Prostate gland (tissue), 2 donors: ENCODE measurements around the gene ATP5PD. TPM values are rescaled to one million over a fixed set of nuclear protein-coding genes. Genes with fewer than 3 reads are reported as not detected.

ENCODE experiments used
- DNase-seq: peaks from one replicate; pipeline ENCODE4 v3.0.0-alpha.2; 2019; ENCODE audit warnings: low spot score
- H3K27ac ChIP-seq, 2 donors: fragments of 200-600 bp; sonication (generic); 2 replicates each; pipeline ENCODE4 v1.5.1; 2017 to 2019
- H3K27me3 ChIP-seq: fragments of 200-600 bp; sonication (generic); replicated peaks from 2 replicates; pipeline ENCODE4 v1.5.1; 2019; ENCODE audit not compliant: insufficient read depth
- H3K36me3 ChIP-seq, 2 donors: fragments of 200-600 bp; sonication (generic); 1 replicate in 1 of 2; 2 replicates in 1 of 2; pipeline versions ENCODE4 v1.5.1 to v1.8.1; 2017 to 2019
- H3K4me1 ChIP-seq: fragments of 200-600 bp; sonication (generic); replicated peaks from 2 replicates; pipeline ENCODE4 v1.5.1; 2019
- H3K4me3 ChIP-seq, 2 donors: fragments of 200-600 bp; sonication (generic); 2 replicates each; pipeline ENCODE4 v1.5.1; 2017 to 2019
- H3K9me3 ChIP-seq: fragments of 200-600 bp; sonication (generic); 2 replicates; pipeline ENCODE4 v1.5.1; 2017
- CTCF ChIP-seq, 4 experiments: fragments of 200-600 bp in 2 of 4; fragments of 450-650 bp in 2 of 4; sonication (generic) in 2 of 4; IDR thresholded peaks; 1 replicate in 3 of 4; 2 replicates in 1 of 4; pipeline ENCODE4 v1.5.1; 2016 to 2019; ENCODE audit warnings: antibody characterized with exemption in 4 of 4, mild to moderate bottlenecking in 2 of 4, moderate library complexity in 2 of 4
- POLR2A ChIP-seq: fragments of 450-650 bp; IDR thresholded peaks from one replicate; pipeline ENCODE4 v1.6.1; 2016; ENCODE audit warnings: antibody characterized with exemption, mild to moderate bottlenecking
- POLR2AphosphoS5 ChIP-seq: sonication (generic); formaldehyde crosslinking; IDR thresholded peaks from one replicate; pipeline ENCODE4 v1.6.1; 2017; ENCODE audit warnings: antibody characterized with exemption
- WGBS: methylation state at CpG from one replicate; pipeline ENCODE4 v1.1.5; 2018; 5-methylcytosine and 5-hydroxymethylcytosine counted together
- intact Hi-C: fragments of 100-400 bp; cut with DNase I; formaldehyde crosslinking; loops from one replicate; pipeline ENCODE4 v1.14.2; 2022
- total RNA-seq, 2 donors: library from RNA; depleted of rRNA; stranded (reverse); fragments of >200 nt; gene quantifications; one replicate each; pipeline ENCODE4 v1.1.0, GENCODE V29; 2016

The ATP5PD gene
- total RNA-seq, 2 donors from 2014 or later, result 116 to 201 TPM

- Histone ChIP-seq H3K27ac (no peak overlapping the region), H3K4me3 (no peak overlapping the region), H3K36me3 (no peaks in the 10 kb centered on the region), H3K9me3 (no peaks in the 10 kb centered on the region), H3K4me1 (no peaks in the 10 kb centered on the region), H3K27me3 (no peaks in the 10 kb centered on the region)
- 85% methylated on average over 4 of the region's 4 CpGs for WGBS
- intact Hi-C loops, result no loop called here
- TF ChIP-seq POLR2A (no peak), CTCF (IDR thresholded peaks at IDR 0.05) (no peak), POLR2AphosphoS5 (no peak)
- DNase-seq, result no peak
These were observed 47.2 kb downstream of the ATP5PD start for GRCh38 chr17:74999523-74999922.

- intact Hi-C loops, result no loop called here
- WGBS, result 90% methylated on average over 6 of the region's 6 CpGs
- DNase-seq, result no peak
These were observed 48.0 kb downstream of the ATP5PD start for GRCh38 chr17:74998783-74999182.

GRCh38 chr17:74995847-74996246 is 50.9 kb downstream of the ATP5PD start:
- H3K27me3 ChIP-seq, result no peaks in the 10 kb centered on the region
- no peaks in the 10 kb centered on the region for H3K4me1 ChIP-seq
- H3K36me3 ChIP-seq, result no peaks in the 10 kb centered on the region
- H3K4me3 ChIP-seq, result no peak overlapping the region
- H3K27ac ChIP-seq, result no peak overlapping the region
- TF ChIP-seq POLR2A, result no peak
- TF ChIP-seq POLR2AphosphoS5, result no peak
- TF ChIP-seq CTCF (IDR thresholded peaks at IDR 0.05), result no peak
- H3K9me3 ChIP-seq, result no peaks in the 10 kb centered on the region
- no peak for DNase-seq
- intact Hi-C loops, result no loop called here
- WGBS, result 83% methylated on average over 5 of the region's 5 CpGs

More at GRCh38 chr17:74998783-74999182, 48.0 kb downstream of the ATP5PD start:
- no peaks in the 10 kb centered on the region for H3K27me3 ChIP-seq
- no peaks in the 10 kb centered on the region for H3K9me3 ChIP-seq
- H3K4me1 ChIP-seq, result no peaks in the 10 kb centered on the region
- TF ChIP-seq POLR2AphosphoS5 (no peak), POLR2A (no peak), CTCF (IDR thresholded peaks at IDR 0.05) (no peak)
- no peak overlapping the region for H3K4me3 ChIP-seq
- H3K27ac ChIP-seq, result no peak overlapping the region
- H3K36me3 ChIP-seq, result no peaks in the 10 kb centered on the region

GRCh38 chr17:74994440-74994839 is 52.3 kb downstream of the ATP5PD start:
- Histone ChIP-seq H3K27me3 (no peaks in the 10 kb centered on the region), H3K4me1 (no peaks in the 10 kb centered on the region), H3K27ac (no peak overlapping the region), H3K36me3 (no peaks in the 10 kb centered on the region), H3K9me3 (no peaks in the 10 kb centered on the region), H3K4me3 (no peak overlapping the region)
- no peak for DNase-seq
- TF ChIP-seq CTCF (IDR thresholded peaks at IDR 0.05), result no peak
- intact Hi-C loops, result no loop called here
- 65% methylated on average over 7 of the region's 7 CpGs for WGBS

- 33% methylated on average over 2 of the region's 2 CpGs for WGBS
- Histone ChIP-seq H3K27me3 (no peaks in the 10 kb centered on the region), H3K4me3 (no peak overlapping the region), H3K27ac (peak overlapping the region in 1 of 2 donors; percentile 61), H3K36me3 (no peaks in the 10 kb centered on the region), H3K4me1 (no peaks in the 10 kb centered on the region), H3K9me3 (no peaks in the 10 kb centered on the region)
- no peak for TF ChIP-seq CTCF (IDR thresholded peaks at IDR 0.05)
- TF ChIP-seq POLR2A, result no peak
- TF ChIP-seq POLR2AphosphoS5, result no peak
- intact Hi-C loops, result no loop called here
- DNase-seq, result no peak
These were observed 54.5 kb downstream of the ATP5PD start for GRCh38 chr17:74992223-74992622.
